Suprapubic skin (tissue), 4 donors: ENCODE data around the gene C1QTNF5. TPM values are rescaled to one million over a fixed set of nuclear protein-coding genes. Genes with fewer than 3 reads are reported as not detected.
A peak's percentile ranks its signal among the peaks of the same experiment; 100 is the strongest.

Experiments
- DNase-seq, 2 donors: peaks; one replicate each; pipeline ENCODE4 v3.0.0-alpha.2; 2019; ENCODE audit warnings: low spot score in 2 of 2
- H3K27ac ChIP-seq: fragments of 200-600 bp; sonication (generic); one replicate; pipeline ENCODE4 v1.5.1; 2019
- H3K27me3 ChIP-seq: fragments of 200-600 bp; sonication (generic); one replicate; pipeline ENCODE4 v1.5.1; 2019
- H3K36me3 ChIP-seq: fragments of 200-600 bp; sonication (generic); one replicate; pipeline ENCODE4 v1.5.1; 2019
- H3K4me1 ChIP-seq: fragments of 200-600 bp; sonication (generic); one replicate; pipeline ENCODE4 v1.5.1; 2019
- H3K4me3 ChIP-seq: fragments of 200-600 bp; sonication (generic); one replicate; pipeline ENCODE4 v1.5.1; 2019; ENCODE audit warnings: mild to moderate bottlenecking
- H3K9me3 ChIP-seq: fragments of 200-600 bp; sonication (generic); one replicate; pipeline ENCODE4 v1.5.1; 2019
- EP300 ChIP-seq: sonication (generic); formaldehyde crosslinking; IDR thresholded peaks from one replicate; pipeline ENCODE4 v1.6.1; 2017; ENCODE audit warnings: antibody characterized with exemption
- POLR2A ChIP-seq, 2 donors: fragments of 450-650 bp; IDR thresholded peaks; one replicate each; pipeline ENCODE4 v1.6.1; 2017; ENCODE audit warnings: antibody characterized with exemption in 2 of 2, mild to moderate bottlenecking in 2 of 2, moderate library complexity in 2 of 2
- POLR2AphosphoS5 ChIP-seq, 3 donors: sonication (generic); formaldehyde crosslinking; IDR thresholded peaks; one replicate each; pipeline ENCODE4 v1.6.1; 2017; ENCODE audit warnings: antibody characterized with exemption in 3 of 3
- WGBS: methylation state at CpG from one replicate; pipeline ENCODE4 v1.1.5; 2018; 5-methylcytosine and 5-hydroxymethylcytosine counted together
- total RNA-seq, 4 donors: library from RNA; depleted of rRNA; stranded (reverse); fragments of >200 nt; gene quantifications; one replicate each; pipeline ENCODE4 v1.1.0, GENCODE V29; 2016
- TF ChIP-seq, protein P1 (sequence below), 2 donors: fragments of 200-600 bp in 1 of 2; fragments of 450-650 bp in 1 of 2; sonication (generic) in 1 of 2; IDR thresholded peaks; one replicate each; pipeline ENCODE4 v1.5.1; 2016 to 2019; ENCODE audit warnings: antibody characterized with exemption in 2 of 2, mild to moderate bottlenecking in 1 of 2, moderate library complexity in 1 of 2

C1QTNF5 gene
- total RNA-seq, 4 donors from 2014 or later, result 3.7 to 9.8 (median 4.9) TPM

DNA sequence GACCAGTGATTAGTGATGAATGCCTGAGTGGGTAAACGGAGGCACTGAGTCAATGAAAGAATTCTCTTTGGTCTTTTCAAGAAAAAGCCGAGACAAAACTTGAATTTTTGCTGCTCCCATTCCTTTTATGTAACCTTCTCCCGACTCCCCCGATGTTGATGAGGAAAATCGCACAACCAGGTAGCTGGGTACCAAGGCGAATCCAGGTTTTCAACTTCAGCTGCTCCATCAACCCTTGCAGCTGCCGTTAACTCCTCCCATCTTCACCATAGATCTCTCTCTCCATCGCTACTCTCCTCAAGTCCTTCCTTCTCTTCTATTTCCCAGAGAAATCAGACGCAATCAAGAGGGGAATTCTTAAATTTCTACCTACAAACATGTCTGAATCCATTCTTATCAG lies 41.4 kb upstream of the C1QTNF5 start:
- no peak for DNase-seq
- Histone ChIP-seq H3K4me1 (peaks cover 18% of the 10 kb centered on the region), H3K27ac (no peak overlapping the region), H3K36me3 (no peaks in the 10 kb centered on the region), H3K9me3 (no peaks in the 10 kb centered on the region), H3K4me3 (peak overlapping the region; percentile 44), H3K27me3 (no peaks in the 10 kb centered on the region)
- WGBS, result 6% methylated on average over 9 of the region's 9 CpGs
- TF ChIP-seq POLR2AphosphoS5 (IDR thresholded peaks at IDR 0.05), result no peak
- no peak for TF ChIP-seq EP300
- TF ChIP-seq, protein P1, sequence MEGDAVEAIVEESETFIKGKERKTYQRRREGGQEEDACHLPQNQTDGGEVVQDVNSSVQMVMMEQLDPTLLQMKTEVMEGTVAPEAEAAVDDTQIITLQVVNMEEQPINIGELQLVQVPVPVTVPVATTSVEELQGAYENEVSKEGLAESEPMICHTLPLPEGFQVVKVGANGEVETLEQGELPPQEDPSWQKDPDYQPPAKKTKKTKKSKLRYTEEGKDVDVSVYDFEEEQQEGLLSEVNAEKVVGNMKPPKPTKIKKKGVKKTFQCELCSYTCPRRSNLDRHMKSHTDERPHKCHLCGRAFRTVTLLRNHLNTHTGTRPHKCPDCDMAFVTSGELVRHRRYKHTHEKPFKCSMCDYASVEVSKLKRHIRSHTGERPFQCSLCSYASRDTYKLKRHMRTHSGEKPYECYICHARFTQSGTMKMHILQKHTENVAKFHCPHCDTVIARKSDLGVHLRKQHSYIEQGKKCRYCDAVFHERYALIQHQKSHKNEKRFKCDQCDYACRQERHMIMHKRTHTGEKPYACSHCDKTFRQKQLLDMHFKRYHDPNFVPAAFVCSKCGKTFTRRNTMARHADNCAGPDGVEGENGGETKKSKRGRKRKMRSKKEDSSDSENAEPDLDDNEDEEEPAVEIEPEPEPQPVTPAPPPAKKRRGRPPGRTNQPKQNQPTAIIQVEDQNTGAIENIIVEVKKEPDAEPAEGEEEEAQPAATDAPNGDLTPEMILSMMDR (IDR thresholded peaks at IDR 0.05), result no peak
- TF ChIP-seq POLR2A (IDR thresholded peaks at IDR 0.05), result no peak

DNA sequence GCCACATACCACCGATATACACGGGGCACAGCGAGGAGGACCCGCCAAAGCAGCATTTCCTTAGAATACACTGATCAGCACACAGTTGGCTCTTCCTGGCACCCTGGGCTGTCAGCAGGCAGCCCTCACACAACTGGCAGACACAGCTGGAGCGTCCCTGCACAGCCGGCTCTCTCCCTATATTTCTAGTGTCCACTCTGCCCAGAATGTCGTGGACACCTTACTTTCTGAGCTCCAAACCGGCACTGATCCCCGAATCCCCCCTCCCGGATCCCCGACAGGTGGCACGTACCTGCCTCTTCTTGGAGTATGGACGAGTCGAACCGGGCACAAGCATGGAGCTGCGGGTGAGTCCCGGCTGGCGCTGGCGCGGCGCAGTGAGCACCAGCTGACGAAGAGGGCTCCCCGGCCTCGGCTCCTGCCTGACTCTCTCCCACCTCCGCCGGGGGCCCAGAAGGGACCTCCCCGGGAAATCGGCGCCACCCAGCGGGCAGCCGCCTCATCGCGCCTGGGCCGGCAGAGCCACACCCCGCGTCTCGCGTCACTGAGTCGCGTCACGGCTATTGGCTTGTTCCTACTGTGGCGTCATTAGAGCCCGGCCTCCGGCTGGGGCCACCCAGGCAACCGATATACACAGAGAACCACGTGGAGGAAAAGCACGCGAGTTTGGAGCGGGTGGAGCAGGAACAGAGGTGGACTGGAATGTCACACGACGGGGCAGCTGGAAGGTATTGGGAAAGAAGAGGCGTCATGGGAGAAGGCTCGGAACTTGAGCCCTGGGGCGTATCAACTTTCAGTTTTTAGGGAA lies 40.7 kb upstream of the C1QTNF5 start, which contains the start of gene USP2:
Gene USP2, minus strand, starts transcription at position 510 of the 808 bp plus-strand sequence. CDS start 8,210 bp downstream, outside the sequence.
- DNase-seq, result peak; percentile 98 to 99
- WGBS, result under 1% methylated on average over 45 of the region's 54 CpGs
- TF ChIP-seq EP300 (peak; percentile 78), POLR2AphosphoS5 (IDR thresholded peaks at IDR 0.05) (peak; percentile 2 to 94 (median 20)), POLR2A (IDR thresholded peaks at IDR 0.05) (no peak)
- TF ChIP-seq, protein P1 (IDR thresholded peaks at IDR 0.05), result peak; percentile 83 to 94
- Histone ChIP-seq H3K9me3 (no peaks in the 10 kb centered on the region), H3K27me3 (no peaks in the 10 kb centered on the region), H3K27ac (peak within 1 kb of the TSS; percentile 8), H3K36me3 (no peaks in the 10 kb centered on the region), H3K4me1 (peaks cover 18% of the 10 kb centered on the region), H3K4me3 (peak within 1 kb of the TSS; percentile 44)

DNA sequence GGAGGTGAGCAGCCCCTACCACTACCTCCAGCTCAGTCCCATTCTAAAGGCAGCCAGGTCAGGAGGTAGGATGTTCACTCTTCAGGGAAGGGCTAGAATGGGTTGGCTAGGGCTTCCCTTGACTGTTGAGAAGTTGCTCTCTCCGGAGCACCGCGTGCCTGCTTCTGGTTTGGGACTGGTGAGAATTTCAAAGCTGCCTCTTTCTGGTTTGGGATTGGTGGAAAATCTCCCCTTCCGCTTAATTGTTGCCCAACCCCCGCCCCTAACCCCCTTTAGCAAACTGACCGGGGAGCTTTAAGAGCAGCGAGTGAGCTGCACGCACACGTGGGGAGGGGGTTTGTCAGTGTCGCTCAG lies 40.1 kb upstream of the C1QTNF5 start:
- peaks cover 24% of the 10 kb centered on the region for H3K4me1 ChIP-seq
- peak in 1 of 2 donors; percentile 65 for DNase-seq

DNA sequence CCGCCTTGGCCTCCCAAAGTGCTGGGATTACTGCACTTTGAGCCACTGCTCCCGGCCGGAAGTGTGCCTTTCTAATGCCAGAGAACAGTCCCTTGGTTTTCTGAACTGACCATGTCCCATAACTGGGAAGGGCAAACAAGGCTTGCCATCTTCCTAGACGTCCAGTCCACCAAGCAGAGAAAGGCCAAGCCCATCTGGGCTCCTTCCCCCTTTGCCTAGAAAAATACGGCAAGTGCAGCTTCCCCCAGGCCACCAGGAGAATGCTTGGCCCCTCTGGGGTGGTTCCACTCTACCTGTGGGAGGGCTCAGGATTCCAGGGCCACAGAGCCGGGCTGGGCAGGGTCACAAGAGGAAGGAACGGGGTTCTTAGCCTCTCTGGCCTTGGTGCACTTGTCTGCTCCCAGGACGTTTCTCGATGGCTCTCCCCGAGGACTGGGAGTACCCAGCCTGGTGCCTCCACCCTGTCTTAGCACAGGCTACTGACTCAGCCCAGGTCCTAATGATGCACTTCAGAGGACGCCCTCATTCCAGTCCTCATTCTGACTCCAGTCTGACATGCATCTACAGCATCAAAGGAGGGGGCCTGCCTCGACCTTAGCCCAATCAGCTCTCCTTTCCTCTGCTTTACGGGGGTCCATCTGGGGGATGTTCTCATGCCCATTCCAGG lies 39.6 kb upstream of the C1QTNF5 start:
- Histone ChIP-seq H3K9me3 (no peaks in the 10 kb centered on the region), H3K27me3 (no peaks in the 10 kb centered on the region), H3K4me1 (peaks cover 25% of the 10 kb centered on the region), H3K4me3 (peak overlapping the region; percentile 44), H3K27ac (no peak overlapping the region), H3K36me3 (no peaks in the 10 kb centered on the region)
- TF ChIP-seq, protein P1 (IDR thresholded peaks at IDR 0.05), result no peak
- TF ChIP-seq EP300 (no peak), POLR2A (IDR thresholded peaks at IDR 0.05) (no peak), POLR2AphosphoS5 (IDR thresholded peaks at IDR 0.05) (no peak)
- 73% methylated on average over 8 of the region's 13 CpGs for WGBS
- DNase-seq, result peak in 1 of 2 donors; percentile 68

More for the DNA sequence above, 40.1 kb upstream of the C1QTNF5 start:
- H3K27me3 ChIP-seq, result no peaks in the 10 kb centered on the region
- no peaks in the 10 kb centered on the region for H3K9me3 ChIP-seq
- peak overlapping the region; percentile 44 for H3K4me3 ChIP-seq
- H3K36me3 ChIP-seq, result no peaks in the 10 kb centered on the region
- peak overlapping the region; percentile 8 for H3K27ac ChIP-seq
- TF ChIP-seq POLR2A (IDR thresholded peaks at IDR 0.05), result no peak
- no peak for TF ChIP-seq EP300
- TF ChIP-seq, protein P1 (IDR thresholded peaks at IDR 0.05), result no peak
- no peak for TF ChIP-seq POLR2AphosphoS5 (IDR thresholded peaks at IDR 0.05)
- WGBS, result 22% methylated on average over 5 of the region's 10 CpGs
